Nephron progenitor cell (in vitro differentiated cells): ENCODE results near the gene B4GALNT4.
A peak's percentile ranks its signal among the peaks of the same experiment; 100 is the strongest.
"Not testable (repeated sequence)": the region's sequence is repeated elsewhere in the genome, so short reads cannot be mapped to it uniquely, and the experiment has no call there.

Experiments
- DNase-seq: peaks from one replicate; pipeline ENCODE4 v3.0.0; 2021
- H3K27ac Mint-ChIP-seq: 2 replicates; pipeline ENCODE4 v1.8.0; 2021; ENCODE audit warnings: mild to moderate bottlenecking, moderate library complexity, mixed read lengths
- H3K27me3 Mint-ChIP-seq: 2 replicates; pipeline ENCODE4 v1.8.0; 2021; ENCODE audit warnings: mild to moderate bottlenecking, low read depth, mixed read lengths; ENCODE audit not compliant: poor library complexity
- H3K36me3 Mint-ChIP-seq: 2 replicates; pipeline ENCODE4 v1.8.0; 2021; ENCODE audit warnings: low read depth, mixed read lengths
- H3K4me1 Mint-ChIP-seq: 2 replicates; pipeline ENCODE4 v1.8.0; 2021; ENCODE audit warnings: mixed read lengths
- H3K4me3 Mint-ChIP-seq: 2 replicates; pipeline ENCODE4 v1.8.0; 2021; ENCODE audit warnings: mild to moderate bottlenecking, moderate library complexity, mixed read lengths
- H3K9me3 Mint-ChIP-seq: 2 replicates; pipeline ENCODE4 v1.8.0; 2021; ENCODE audit warnings: mild to moderate bottlenecking, moderate library complexity, mixed read lengths
- CTCF ChIP-seq: fragments of 200-600 bp; sonication (generic); IDR thresholded peaks from 2 replicates; pipeline ENCODE4 v1.5.0; 2021; ENCODE audit warnings: antibody characterized with exemption

B4GALNT4 gene

DNA sequence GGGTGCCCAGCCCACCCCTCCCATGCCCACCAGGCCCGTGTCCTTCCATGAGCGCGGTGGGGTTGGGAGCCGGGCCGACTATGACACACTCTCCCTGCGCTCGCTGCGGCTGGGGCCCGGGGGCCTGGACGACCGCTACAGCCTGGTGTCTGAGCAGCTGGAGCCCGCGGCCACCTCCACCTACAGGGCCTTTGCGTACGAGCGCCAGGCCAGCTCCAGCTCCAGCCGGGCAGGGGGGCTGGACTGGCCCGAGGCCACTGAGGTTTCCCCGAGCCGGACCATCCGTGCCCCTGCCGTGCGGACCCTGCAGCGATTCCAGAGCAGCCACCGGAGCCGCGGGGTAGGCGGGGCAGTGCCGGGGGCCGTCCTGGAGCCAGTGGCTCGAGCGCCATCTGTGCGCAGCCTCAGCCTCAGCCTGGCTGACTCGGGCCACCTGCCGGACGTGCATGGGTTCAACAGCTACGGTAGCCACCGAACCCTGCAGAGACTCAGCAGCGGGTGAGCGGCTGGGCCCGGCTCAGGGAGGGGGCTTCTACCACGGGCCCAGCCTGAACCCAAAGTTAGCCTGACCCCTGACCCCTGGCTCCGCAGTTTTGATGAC lies 27.7 kb downstream of the B4GALNT4 start:
- H3K9me3 Mint-ChIP-seq = peaks cover 13% of the 10 kb centered on the region
- no peak for TF ChIP-seq CTCF

DNA sequence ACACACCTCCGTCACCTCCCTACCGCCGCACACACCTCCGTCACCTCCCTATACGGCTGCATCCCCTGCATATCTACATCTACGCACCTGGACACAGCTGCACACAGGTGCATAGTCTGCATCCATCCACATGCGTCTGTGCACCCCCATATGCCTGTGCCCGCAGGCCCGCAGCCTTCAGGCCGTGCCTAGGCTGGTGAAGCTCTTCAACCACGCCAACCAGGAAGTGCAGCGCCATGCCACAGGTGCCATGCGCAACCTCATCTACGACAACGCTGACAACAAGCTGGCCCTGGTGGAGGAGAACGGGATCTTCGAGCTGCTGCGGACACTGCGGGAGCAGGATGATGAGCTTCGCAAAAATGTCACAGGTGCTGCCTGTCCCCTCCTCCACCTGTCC lies 29.5 kb downstream of the B4GALNT4 start:
- no peak overlapping the region for H3K27ac Mint-ChIP-seq
- TF ChIP-seq CTCF = no peak
- peaks cover 13% of the 10 kb centered on the region for H3K9me3 Mint-ChIP-seq
- no peak overlapping the region for H3K4me3 Mint-ChIP-seq
- H3K4me1 Mint-ChIP-seq = no peaks in the 10 kb centered on the region
- no peaks in the 10 kb centered on the region for H3K36me3 Mint-ChIP-seq
- peaks cover 11% of the 10 kb centered on the region for H3K27me3 Mint-ChIP-seq
- no peak for DNase-seq

More for the DNA sequence above, 27.7 kb downstream of the B4GALNT4 start:
- H3K27me3 Mint-ChIP-seq = peaks cover 11% of the 10 kb centered on the region
- H3K4me3 Mint-ChIP-seq = no peak overlapping the region
- no peak for DNase-seq
- H3K36me3 Mint-ChIP-seq = no peaks in the 10 kb centered on the region
- no peaks in the 10 kb centered on the region for H3K4me1 Mint-ChIP-seq
- H3K27ac Mint-ChIP-seq = no peak overlapping the region

GRCh38 chr11:399731-400211 lies 30.5 kb downstream of the B4GALNT4 start:
- DNase-seq = no peak
- H3K27me3 Mint-ChIP-seq = peaks cover 11% of the 10 kb centered on the region
- no peak overlapping the region for H3K4me3 Mint-ChIP-seq
- no peaks in the 10 kb centered on the region for H3K36me3 Mint-ChIP-seq
- TF ChIP-seq CTCF = no peak
- H3K9me3 Mint-ChIP-seq = peaks cover 13% of the 10 kb centered on the region
- no peaks in the 10 kb centered on the region for H3K4me1 Mint-ChIP-seq
- no peak overlapping the region for H3K27ac Mint-ChIP-seq

DNA sequence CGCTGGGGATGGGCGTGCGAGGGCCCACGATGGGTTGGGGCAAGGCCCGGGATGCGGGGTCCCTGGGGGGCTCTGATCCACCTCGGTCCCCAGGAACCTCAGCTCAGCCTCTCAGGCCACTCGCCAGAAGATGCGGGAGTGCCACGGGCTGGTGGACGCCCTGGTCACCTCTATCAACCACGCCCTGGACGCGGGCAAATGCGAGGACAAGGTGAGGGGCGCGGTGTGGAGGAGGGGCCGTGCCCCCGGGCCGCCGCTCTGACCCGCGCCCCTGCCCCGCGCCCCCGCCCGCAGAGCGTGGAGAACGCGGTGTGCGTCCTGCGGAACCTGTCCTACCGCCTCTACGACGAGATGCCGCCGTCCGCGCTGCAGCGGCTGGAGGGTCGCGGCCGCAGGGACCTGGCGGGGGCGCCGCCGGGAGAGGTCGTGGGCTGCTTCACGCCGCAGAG lies 31.0 kb downstream of the B4GALNT4 start:
- no peak for TF ChIP-seq CTCF
- no peak overlapping the region for H3K4me3 Mint-ChIP-seq
- no peak overlapping the region for H3K27ac Mint-ChIP-seq
- DNase-seq = no peak
- peaks cover 13% of the 10 kb centered on the region for H3K9me3 Mint-ChIP-seq
- peaks cover 2% of the 10 kb centered on the region for H3K4me1 Mint-ChIP-seq
- H3K36me3 Mint-ChIP-seq = no peaks in the 10 kb centered on the region
- peaks cover 11% of the 10 kb centered on the region for H3K27me3 Mint-ChIP-seq

GRCh38 chr11:401196-401595 lies 31.9 kb downstream of the B4GALNT4 start:
- H3K4me1 Mint-ChIP-seq, H3K36me3 Mint-ChIP-seq, H3K27ac Mint-ChIP-seq, DNase-seq, H3K4me3 Mint-ChIP-seq: not testable (repeated sequence)
- H3K9me3 Mint-ChIP-seq = peaks cover 13% of the 10 kb centered on the region
- H3K27me3 Mint-ChIP-seq = peaks cover 11% of the 10 kb centered on the region

- H3K27ac Mint-ChIP-seq = no peak overlapping the region
- H3K4me1 Mint-ChIP-seq = peaks cover 7% of the 10 kb centered on the region
- peak; percentile 2 for DNase-seq
- no peak overlapping the region for H3K4me3 Mint-ChIP-seq
- no peaks in the 10 kb centered on the region for H3K36me3 Mint-ChIP-seq
- peaks cover 13% of the 10 kb centered on the region for H3K9me3 Mint-ChIP-seq
- no peak for TF ChIP-seq CTCF
- H3K27me3 Mint-ChIP-seq = peaks cover 14% of the 10 kb centered on the region
These were observed 33.9 kb downstream of the B4GALNT4 start for GRCh38 chr11:403021-403760.
